ENCODE results near the gene PRPS1.
"Not testable (repeated sequence)": the region's sequence is repeated elsewhere in the genome, so short reads cannot be mapped to it uniquely, and the experiment has no call there.

PRPS1 gene

GRCh38 chrX:107630031-107630689 lies 1.9 kb downstream of the PRPS1 start:
- DNase-seq (ENCODE audit: low read depth), result no peak

DNA sequence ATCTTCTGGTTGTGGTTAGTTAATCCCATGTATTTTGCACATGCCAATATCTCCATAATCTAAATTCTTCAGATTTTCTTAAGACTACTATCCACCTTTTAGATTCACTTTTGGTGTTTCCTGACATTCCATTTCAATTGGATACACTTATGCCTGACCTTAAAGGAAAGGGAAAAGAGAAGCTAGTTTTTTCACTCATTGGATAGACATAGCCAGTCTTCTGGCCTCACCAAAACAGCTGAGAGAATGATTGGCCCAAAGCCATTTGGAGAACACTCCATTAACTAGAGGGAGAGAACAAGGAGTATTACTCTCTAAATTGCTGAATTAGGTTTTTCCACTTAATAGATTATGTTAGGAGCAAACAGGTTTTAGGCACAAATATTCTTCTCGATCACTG lies 4.0 kb downstream of the PRPS1 start:
- no peak for DNase-seq (ENCODE audit: low read depth)

- DNase-seq (ENCODE audit: low read depth), result no peak
Measured at GRCh38 chrX:107646735-107647134, 18.4 kb downstream of the PRPS1 start.

DNA sequence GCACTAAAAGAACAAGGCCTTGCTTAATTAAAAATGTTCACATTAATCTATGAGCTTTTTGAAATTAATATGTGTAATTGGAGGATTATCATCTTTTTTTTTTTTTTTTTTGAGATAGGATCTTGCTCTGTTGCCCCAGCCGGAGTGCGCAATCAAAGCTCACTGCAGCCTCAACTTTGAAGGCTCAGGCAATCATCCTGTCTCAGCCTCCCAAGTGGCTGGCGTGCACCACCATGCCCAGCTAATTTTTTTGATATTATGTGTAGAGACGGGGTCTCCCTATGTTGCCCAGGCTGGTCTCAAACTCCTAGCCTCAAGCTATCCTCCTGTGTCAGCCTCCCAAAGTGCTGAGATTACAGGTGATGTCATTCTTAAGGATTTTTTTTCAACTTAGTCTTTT lies 20.0 kb downstream of the PRPS1 start:
- DNase-seq (ENCODE audit: low read depth), result no peak

GRCh38 chrX:107654566-107654871 lies 26.2 kb downstream of the PRPS1 start:
- no peak for DNase-seq (ENCODE audit: low read depth)

DNA sequence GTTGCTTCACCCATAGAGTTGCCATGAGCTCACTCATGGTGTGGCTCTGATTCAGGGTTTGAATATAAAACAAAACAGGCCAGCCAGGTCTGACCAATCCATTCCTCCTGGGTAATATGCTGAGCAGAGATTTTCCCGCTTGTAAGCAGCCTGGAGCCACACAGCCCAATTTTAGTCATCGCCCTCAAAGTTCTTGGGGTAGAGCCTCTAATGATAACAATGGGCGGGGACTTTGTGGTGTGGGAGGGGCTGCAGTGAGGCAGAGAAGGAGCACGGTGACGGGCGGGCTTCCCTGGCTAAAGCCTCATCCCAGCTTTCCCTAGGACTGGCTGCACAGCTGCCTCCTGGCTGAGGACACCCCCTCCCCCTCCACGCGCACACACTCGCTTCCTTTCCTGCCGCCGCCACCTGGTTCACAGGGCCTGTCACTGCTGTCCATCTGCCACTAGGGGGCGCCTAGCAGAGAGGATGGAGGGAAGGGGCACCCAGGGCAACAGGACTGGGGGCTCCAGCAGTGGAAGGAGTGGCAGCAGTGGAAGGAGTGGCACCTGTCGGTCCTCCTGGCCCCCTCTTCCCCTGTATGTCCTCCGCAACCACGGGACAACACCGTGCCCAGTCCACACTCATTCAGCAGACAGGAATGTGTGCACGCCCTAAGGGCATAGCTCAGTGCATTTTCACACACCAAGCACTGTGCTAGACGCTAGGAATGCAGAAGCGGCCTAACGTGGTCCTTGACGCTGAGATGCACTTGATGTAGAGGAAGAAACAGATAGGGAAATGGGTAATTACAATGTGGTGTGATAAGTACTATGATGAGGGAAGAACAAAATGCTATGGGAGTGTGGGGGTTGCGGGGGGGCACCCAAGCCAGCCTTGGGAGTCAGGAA lies 26.8 kb downstream of the PRPS1 start:
- no peak for DNase-seq (ENCODE audit: low read depth)

DNA sequence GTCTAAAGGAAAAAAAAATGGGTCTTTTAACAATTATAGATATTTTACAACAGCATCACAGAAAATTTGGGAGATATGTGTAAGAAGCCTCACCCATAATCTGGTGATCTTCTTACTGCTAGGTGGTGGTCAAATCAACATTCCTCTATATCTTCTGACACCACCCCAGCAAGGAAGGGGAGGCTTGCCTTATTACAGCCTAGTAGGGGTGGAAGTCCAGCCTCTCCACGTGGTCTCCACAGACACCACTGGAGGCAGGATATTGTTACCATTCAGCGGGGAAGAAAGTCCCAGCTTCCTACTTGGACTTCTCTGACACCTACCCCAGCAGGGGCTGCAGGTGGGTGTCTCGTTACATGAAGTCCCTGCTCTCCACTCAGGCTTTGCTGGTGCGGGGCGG lies 28.7 kb downstream of the PRPS1 start:
- DNase-seq (ENCODE audit: low read depth), result no peak

DNA sequence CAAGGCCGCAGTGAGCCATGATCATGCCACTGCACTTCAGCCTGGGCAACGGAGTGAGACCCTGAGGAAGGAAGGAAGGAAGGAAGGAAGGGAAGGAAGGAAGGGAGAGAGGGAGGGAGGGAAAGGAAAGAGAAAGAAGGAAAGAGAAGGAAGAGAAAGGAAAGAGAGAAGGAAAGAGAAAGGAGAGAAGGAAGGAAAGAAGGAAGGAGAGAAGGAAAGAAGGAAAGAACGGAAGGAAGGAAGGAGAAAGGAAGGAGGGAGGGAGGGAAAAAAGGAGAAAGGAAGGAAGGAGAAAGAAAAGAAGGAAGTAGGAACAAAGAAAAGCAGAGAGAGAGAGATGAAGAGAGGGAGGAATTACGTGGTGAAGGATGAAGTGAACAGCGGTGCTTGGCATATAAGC lies 30.4 kb downstream of the PRPS1 start:
- DNase-seq (ENCODE audit: low read depth), result no peak

- no peak for DNase-seq (ENCODE audit: low read depth)
Measured at GRCh38 chrX:107659286-107659685, 31.0 kb downstream of the PRPS1 start.

- DNase-seq (ENCODE audit: low read depth), result no peak
Measured at GRCh38 chrX:107659768-107660167, 31.5 kb downstream of the PRPS1 start.

DNA sequence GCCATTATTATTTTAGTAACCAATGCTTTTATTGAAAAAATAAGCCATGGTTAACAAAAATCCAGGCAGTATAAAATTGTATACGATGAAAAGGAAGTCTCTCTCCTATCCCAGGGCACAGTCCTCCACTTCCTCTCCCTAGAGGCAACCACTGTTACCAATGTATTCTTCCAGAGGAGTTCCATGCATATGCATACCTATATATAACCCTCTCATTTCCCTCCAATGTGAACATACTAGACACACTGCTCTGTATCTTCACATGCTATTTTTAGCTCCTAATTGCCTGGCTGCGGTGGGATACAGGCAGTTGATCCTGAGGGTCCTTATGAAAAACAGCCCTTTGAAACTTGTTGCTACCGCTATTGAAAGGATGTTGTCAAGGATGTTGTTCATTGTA lies 33.8 kb downstream of the PRPS1 start:
- DNase-seq (ENCODE audit: low read depth), result no peak

DNA sequence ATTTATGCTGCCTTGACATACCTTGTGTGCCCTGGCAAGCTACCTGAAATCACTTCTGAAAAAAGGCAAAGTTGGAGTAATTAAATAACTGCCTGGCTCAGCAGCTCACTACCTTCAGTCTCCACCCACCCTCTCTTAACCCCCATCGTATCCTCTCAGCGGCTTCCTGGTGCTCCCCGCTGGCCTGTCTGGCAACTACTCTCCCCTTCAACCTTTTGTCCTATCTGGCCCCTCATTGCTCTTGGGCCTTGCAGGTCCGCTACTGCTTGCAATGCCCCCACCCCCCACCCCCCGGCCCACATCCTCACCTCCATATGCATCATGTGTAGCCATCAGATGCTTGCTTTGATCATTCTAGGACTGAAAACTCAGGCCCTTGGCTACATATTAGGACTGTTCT lies 34.5 kb downstream of the PRPS1 start:
- no peak for DNase-seq (ENCODE audit: low read depth)

- DNase-seq (ENCODE audit: low read depth), result no peak
Measured at GRCh38 chrX:107666931-107667330, 38.6 kb downstream of the PRPS1 start.

DNA sequence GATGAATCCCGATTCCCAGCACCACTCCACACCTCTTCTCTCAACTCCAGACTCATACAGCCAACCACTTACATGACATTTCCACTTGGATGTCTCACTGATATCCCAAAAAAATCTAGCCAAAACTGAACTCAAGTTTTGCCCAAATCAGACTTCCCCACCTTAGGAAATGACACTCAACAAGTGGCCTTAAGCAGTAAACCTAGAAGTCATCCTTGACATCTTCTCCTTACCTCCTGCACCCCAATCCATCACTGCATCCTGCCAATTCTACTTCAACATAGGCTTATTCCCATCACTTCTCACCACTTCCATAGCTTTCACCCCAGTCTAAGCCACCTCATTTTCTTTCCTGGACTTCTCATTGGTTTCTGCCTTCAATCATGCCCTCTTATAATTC lies 39.1 kb downstream of the PRPS1 start:
- DNase-seq (ENCODE audit: low read depth), result no peak

DNA sequence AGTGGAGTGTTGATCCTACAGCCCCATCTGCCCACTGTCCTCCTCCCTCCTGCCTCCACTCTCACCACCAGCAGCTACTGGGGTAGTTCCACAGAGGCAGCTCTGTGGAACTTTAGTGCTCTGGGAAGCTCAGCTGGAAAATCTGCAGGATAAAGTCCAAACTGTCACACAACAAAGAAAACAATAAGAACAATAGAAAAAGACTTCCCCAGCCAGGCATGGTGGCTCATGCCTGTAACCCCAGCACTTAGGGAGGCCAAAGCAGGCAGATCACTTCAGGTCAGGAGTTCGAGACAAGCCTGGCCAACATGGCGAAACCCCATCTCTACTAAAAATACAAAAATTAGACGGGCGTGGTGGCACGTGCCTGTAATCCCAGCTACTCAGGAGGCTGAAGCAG lies 40.4 kb downstream of the PRPS1 start:
- not testable (repeated sequence) for DNase-seq (ENCODE audit: low read depth)

DNA sequence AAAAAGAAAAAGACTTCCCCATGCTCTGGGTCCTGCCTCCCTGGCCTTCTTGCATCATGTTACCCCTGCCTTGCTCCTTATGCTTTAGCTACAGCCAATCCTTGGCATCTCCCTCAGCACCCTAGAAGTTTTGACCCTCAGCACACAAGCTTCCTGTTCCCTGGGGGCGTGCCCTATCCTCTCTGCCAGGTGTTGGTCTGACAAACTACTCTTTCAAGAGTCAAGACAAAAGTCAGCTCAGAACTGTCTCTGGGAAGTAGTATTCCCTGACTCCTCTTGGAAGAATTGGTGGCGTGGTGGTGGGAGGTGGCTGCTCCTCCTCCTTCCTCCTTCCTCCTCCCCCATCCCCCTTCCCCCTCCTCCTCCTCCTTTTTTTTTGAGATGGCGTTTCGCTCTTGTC lies 41.0 kb downstream of the PRPS1 start:
- DNase-seq (ENCODE audit: low read depth), result no peak

GRCh38 chrX:107669885-107670628 lies 41.7 kb downstream of the PRPS1 start:
- DNase-seq (ENCODE audit: low read depth), result no peak

- DNase-seq (ENCODE audit: low read depth), result not testable (repeated sequence)
Measured at GRCh38 chrX:107671256-107671655, 42.9 kb downstream of the PRPS1 start.

DNA sequence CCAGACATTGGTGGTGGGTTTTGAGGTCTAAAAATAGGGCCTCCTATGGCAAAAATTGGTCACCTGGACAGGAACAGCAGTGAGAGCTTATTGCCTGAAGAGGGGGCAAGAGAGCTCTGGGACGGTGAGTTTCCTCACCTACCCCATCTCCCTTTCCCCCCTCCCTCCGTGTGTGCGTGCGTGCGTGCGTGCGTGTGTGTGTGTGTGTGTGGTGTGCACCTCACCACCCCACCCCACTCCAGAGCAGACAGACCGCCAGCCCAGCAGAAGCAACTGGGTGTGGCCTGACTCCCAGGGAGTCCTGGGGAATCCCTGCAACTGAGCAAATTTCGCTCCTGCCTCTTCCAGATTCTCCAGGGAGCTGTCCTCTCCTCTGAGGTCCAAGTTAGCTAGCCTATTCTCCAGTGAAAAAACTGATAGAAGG lies 44.7 kb downstream of the PRPS1 start:
- no peak for DNase-seq (ENCODE audit: low read depth)

DNA sequence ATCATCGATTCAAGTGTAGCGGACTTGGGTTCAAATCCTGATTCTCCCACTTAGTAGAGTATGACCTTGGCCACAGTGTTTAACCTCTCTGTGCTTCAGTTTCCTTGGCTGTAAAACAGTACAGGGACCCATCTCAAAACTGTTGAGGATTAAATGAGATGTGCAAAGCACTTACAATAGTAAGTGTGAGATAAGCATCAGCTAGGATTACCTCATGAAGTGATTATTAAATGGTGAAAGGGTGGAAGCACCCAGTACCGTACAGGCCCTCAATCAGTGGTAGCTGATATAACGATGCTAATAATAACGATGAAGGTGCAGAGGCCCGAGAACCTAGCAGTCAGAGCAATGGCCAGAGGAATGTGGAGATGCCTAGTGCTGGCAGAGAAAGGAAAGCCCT lies 45.1 kb downstream of the PRPS1 start:
- no peak for DNase-seq (ENCODE audit: low read depth)

DNA sequence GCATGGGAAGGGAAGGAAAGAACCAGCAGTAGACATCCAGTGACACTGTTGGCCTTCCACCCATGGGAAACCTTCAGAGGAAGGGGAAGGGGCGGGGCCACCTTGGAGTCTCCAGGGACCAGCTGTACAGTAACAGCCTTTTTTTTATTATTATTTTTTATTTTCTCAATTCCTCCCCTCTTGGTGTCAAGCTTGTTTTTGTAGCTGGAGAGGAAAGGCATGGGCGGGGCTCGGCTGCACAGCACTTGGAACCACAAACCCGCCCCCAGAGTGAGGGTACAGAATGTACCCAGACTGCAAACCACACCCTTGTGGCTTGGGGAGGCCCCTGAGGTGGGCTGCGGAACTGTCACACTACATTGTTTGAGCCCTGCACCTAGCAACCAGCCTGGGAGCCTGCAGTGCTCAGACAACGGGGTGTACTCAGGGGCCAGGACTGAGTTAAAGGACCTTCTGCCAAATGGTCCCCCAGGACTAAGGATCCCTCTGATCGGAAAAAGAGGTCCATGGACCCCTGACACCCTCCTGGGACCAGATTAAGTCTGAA lies 45.7 kb downstream of the PRPS1 start:
- DNase-seq (ENCODE audit: low read depth), result no peak

- DNase-seq (ENCODE audit: low read depth), result no peak
Measured at GRCh38 chrX:107674480-107675364, 46.4 kb downstream of the PRPS1 start.
